Measurements from ENCODE around the gene HPS4. TPM values are rescaled to one million over a fixed set of nuclear protein-coding genes. Genes with fewer than 3 reads are reported as not detected.

HPS4 gene
- total RNA-seq, 2 experiments from 2014 or later: 61.6 to 67.0 TPM

GRCh38 chr22:26471522-26471921 lies 12.1 kb downstream of the HPS4 start:
- Mint-ChIP-seq H3K27me3 (no peaks in the 10 kb centered on the region), H3K9me3 (no peaks in the 10 kb centered on the region), H3K4me1 (ENCODE audit: low read depth) (peaks cover 1% of the 10 kb centered on the region), H3K27ac (no peak overlapping the region), H3K36me3 (ENCODE audit: low read depth) (peaks cover 93% of the 10 kb centered on the region), H3K4me3 (no peak overlapping the region)
- H3K27me3 ChIP-seq (ENCODE audit: control insufficient read depth in 1 of 2, insufficient read depth in 2 of 2, low read length in 2 of 2): no peaks in the 10 kb centered on the region
- H3K9me3 ChIP-seq (ENCODE audit: control insufficient read depth in 1 of 2, insufficient read depth in 1 of 2, low read length in 2 of 2): no peaks in the 10 kb centered on the region
- ChIA-PET POLR2A (interaction anchor here (1.7 kb wide), 1 partner anchor 13 kb away, joined by 5 read pairs; the partner anchor contains the start of genes HPS4 and SRRD), CTCF (no interaction called here)
- H3K4me1 ChIP-seq (ENCODE audit: insufficient read depth, low read length): no peaks in the 10 kb centered on the region
- no peak overlapping the region for H3K27ac ChIP-seq (ENCODE audit: low read depth in 1 of 2, low read length in 2 of 2)
- TF ChIP-seq, protein P1, sequence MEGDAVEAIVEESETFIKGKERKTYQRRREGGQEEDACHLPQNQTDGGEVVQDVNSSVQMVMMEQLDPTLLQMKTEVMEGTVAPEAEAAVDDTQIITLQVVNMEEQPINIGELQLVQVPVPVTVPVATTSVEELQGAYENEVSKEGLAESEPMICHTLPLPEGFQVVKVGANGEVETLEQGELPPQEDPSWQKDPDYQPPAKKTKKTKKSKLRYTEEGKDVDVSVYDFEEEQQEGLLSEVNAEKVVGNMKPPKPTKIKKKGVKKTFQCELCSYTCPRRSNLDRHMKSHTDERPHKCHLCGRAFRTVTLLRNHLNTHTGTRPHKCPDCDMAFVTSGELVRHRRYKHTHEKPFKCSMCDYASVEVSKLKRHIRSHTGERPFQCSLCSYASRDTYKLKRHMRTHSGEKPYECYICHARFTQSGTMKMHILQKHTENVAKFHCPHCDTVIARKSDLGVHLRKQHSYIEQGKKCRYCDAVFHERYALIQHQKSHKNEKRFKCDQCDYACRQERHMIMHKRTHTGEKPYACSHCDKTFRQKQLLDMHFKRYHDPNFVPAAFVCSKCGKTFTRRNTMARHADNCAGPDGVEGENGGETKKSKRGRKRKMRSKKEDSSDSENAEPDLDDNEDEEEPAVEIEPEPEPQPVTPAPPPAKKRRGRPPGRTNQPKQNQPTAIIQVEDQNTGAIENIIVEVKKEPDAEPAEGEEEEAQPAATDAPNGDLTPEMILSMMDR (IDR thresholded peaks at IDR 0.05): no peak
- intact Hi-C loops (cut with DNase I, micrococcal nuclease): no loop called here
- H3K4me3 ChIP-seq (ENCODE audit: low read length): no peak overlapping the region
- ATAC-seq (ENCODE audit: poor library complexity) (no peak), DNase-seq (no peak)
- H3K36me3 ChIP-seq (ENCODE audit: insufficient read depth, low read length): peaks cover 95% of the 10 kb centered on the region

GRCh38 chr22:26470807-26471206 lies 12.8 kb downstream of the HPS4 start:
- Histone ChIP-seq H3K4me1 (ENCODE audit: insufficient read depth, low read length) (no peaks in the 10 kb centered on the region), H3K9me3 (ENCODE audit: control insufficient read depth in 1 of 2, insufficient read depth in 1 of 2, low read length in 2 of 2) (no peaks in the 10 kb centered on the region), H3K4me3 (ENCODE audit: low read length) (no peak overlapping the region), H3K27ac (ENCODE audit: low read depth in 1 of 2, low read length in 2 of 2) (no peak overlapping the region), H3K27me3 (ENCODE audit: control insufficient read depth in 1 of 2, insufficient read depth in 2 of 2, low read length in 2 of 2) (no peaks in the 10 kb centered on the region), H3K36me3 (ENCODE audit: insufficient read depth, low read length) (peaks cover 96% of the 10 kb centered on the region)
- CTCF ChIA-PET: no interaction called here
- peaks cover 97% of the 10 kb centered on the region for H3K36me3 Mint-ChIP-seq (ENCODE audit: low read depth)
- H3K27ac Mint-ChIP-seq: no peak overlapping the region
- POLR2A ChIA-PET: interaction anchor here (1.7 kb wide), 1 partner anchor 13 kb away, joined by 5 read pairs; the partner anchor contains the start of genes HPS4 and SRRD
- H3K4me3 Mint-ChIP-seq: no peak overlapping the region
- H3K27me3 Mint-ChIP-seq: no peaks in the 10 kb centered on the region
- no peak for ATAC-seq (ENCODE audit: poor library complexity)
- DNase-seq: no peak
- TF ChIP-seq, protein P1 (IDR thresholded peaks at IDR 0.05): no peak
- no peaks in the 10 kb centered on the region for H3K4me1 Mint-ChIP-seq (ENCODE audit: low read depth)
- no peaks in the 10 kb centered on the region for H3K9me3 Mint-ChIP-seq
- intact Hi-C loops (cut with DNase I, micrococcal nuclease): no loop called here

DNA sequence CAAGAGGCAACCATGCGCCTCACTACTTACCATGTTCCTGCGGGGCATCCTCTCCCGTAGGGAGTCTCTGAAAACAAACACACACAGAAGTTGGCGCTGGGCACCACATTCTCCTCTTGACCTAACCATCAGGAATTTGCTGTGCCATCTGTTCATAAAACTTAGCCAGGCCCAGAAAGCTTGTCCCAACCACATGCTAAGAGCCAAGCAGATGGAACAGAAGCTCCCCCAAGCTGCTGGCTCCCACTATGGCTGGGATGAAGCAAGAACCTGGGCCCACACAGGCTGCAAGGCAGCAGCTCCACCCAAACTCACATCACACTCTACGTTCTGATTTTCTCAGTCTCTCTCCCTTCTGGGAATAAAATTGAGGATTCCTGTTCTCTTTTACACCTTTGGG lies 17.4 kb downstream of the HPS4 start:
- CTCF ChIA-PET: no interaction called here
- Histone ChIP-seq H3K4me3 (ENCODE audit: low read length) (no peak overlapping the region), H3K27ac (ENCODE audit: low read depth in 1 of 2, low read length in 2 of 2) (no peak overlapping the region), H3K4me1 (ENCODE audit: insufficient read depth, low read length) (no peaks in the 10 kb centered on the region), H3K9me3 (ENCODE audit: control insufficient read depth in 1 of 2, insufficient read depth in 1 of 2, low read length in 2 of 2) (no peaks in the 10 kb centered on the region), H3K36me3 (ENCODE audit: insufficient read depth, low read length) (peaks cover 92% of the 10 kb centered on the region), H3K27me3 (ENCODE audit: control insufficient read depth in 1 of 2, insufficient read depth in 2 of 2, low read length in 2 of 2) (no peaks in the 10 kb centered on the region)
- TF ChIP-seq, protein P1 (IDR thresholded peaks at IDR 0.05): no peak
- no peak overlapping the region for H3K4me3 Mint-ChIP-seq
- H3K9me3 Mint-ChIP-seq: no peaks in the 10 kb centered on the region
- no peak overlapping the region for H3K27ac Mint-ChIP-seq
- DNase-seq: no peak
- no peaks in the 10 kb centered on the region for H3K27me3 Mint-ChIP-seq
- peaks cover 91% of the 10 kb centered on the region for H3K36me3 Mint-ChIP-seq (ENCODE audit: low read depth)
- intact Hi-C loops (cut with DNase I, micrococcal nuclease): no loop called here
- POLR2A ChIA-PET: interaction anchor here (1.0 kb wide), 1 partner anchor 17 kb away, joined by 3 read pairs; the partner anchor contains the start of genes HPS4 and SRRD
- ATAC-seq (ENCODE audit: poor library complexity): no peak
- no peaks in the 10 kb centered on the region for H3K4me1 Mint-ChIP-seq (ENCODE audit: low read depth)

Data from CD4-positive, alpha-beta T cell (primary cell).